ENCODE data around the gene PYROXD2.

The PYROXD2 gene

GRCh38 chr10:98458809-98459784 lies 44.1 kb upstream of the PYROXD2 start:
- no peaks in the 10 kb centered on the region for H3K9me3 ChIP-seq
- H3K4me3 ChIP-seq (ENCODE audit: low read depth, low read length), result no peak overlapping the region
- H3K4me1 ChIP-seq, result peaks cover 6% of the 10 kb centered on the region
- peaks cover 61% of the 10 kb centered on the region for H3K27me3 ChIP-seq
- no peaks in the 10 kb centered on the region for H3K36me3 ChIP-seq
- DNase-seq, result no peak
- TF ChIP-seq, protein P1, sequence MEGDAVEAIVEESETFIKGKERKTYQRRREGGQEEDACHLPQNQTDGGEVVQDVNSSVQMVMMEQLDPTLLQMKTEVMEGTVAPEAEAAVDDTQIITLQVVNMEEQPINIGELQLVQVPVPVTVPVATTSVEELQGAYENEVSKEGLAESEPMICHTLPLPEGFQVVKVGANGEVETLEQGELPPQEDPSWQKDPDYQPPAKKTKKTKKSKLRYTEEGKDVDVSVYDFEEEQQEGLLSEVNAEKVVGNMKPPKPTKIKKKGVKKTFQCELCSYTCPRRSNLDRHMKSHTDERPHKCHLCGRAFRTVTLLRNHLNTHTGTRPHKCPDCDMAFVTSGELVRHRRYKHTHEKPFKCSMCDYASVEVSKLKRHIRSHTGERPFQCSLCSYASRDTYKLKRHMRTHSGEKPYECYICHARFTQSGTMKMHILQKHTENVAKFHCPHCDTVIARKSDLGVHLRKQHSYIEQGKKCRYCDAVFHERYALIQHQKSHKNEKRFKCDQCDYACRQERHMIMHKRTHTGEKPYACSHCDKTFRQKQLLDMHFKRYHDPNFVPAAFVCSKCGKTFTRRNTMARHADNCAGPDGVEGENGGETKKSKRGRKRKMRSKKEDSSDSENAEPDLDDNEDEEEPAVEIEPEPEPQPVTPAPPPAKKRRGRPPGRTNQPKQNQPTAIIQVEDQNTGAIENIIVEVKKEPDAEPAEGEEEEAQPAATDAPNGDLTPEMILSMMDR (IDR thresholded peaks at IDR 0.05; ENCODE audit: low read depth, low read length), result no peak

DNA sequence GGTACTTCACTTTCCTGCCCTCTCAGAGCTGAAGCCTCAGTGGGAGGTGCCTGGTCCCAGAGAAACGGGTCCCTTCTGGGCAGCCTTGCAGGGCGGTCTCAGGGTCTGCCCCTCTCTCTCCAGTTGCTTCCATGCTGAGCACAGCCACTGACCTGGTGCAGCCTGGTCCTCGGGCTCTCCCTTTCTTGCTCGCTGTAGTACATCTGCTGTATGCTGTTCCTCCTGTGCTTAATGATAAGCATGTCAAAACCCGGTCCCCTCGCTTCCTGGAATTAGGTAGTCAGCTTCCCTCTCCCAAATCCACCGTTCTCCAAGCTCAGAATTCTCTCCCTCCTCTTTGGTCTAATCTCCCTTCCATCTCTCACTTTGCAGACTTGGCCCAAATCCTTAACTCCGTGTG lies 42.7 kb upstream of the PYROXD2 start:
- Histone ChIP-seq H3K36me3 (no peaks in the 10 kb centered on the region), H3K4me1 (peaks cover 6% of the 10 kb centered on the region), H3K27me3 (peaks cover 54% of the 10 kb centered on the region), H3K9me3 (no peaks in the 10 kb centered on the region), H3K4me3 (ENCODE audit: low read depth, low read length) (no peak overlapping the region)
- TF ChIP-seq, protein P1 (IDR thresholded peaks at IDR 0.05; ENCODE audit: low read depth, low read length), result no peak
- DNase-seq, result no peak

- DNase-seq, result no peak
These were observed 41.9 kb upstream of the PYROXD2 start for GRCh38 chr10:98456686-98457482.

GRCh38 chr10:98456043-98456570 lies 41.1 kb upstream of the PYROXD2 start:
- H3K27me3 ChIP-seq, result peaks cover 49% of the 10 kb centered on the region
- peaks cover 6% of the 10 kb centered on the region for H3K4me1 ChIP-seq
- no peak for DNase-seq

More at GRCh38 chr10:98456686-98457482, 41.9 kb upstream of the PYROXD2 start:
- Histone ChIP-seq H3K27me3 (peaks cover 51% of the 10 kb centered on the region), H3K4me1 (peaks cover 6% of the 10 kb centered on the region), H3K4me3 (ENCODE audit: low read depth, low read length) (no peak overlapping the region), H3K9me3 (no peaks in the 10 kb centered on the region), H3K36me3 (no peaks in the 10 kb centered on the region)
- TF ChIP-seq, protein P1 (IDR thresholded peaks at IDR 0.05; ENCODE audit: low read depth, low read length), result no peak

GRCh38 chr10:98453729-98454128 lies 38.7 kb upstream of the PYROXD2 start:
- H3K4me1 ChIP-seq, result no peaks in the 10 kb centered on the region
- H3K36me3 ChIP-seq, result no peaks in the 10 kb centered on the region
- no peak for DNase-seq
- H3K4me3 ChIP-seq (ENCODE audit: low read depth, low read length), result no peak overlapping the region
- peaks cover 45% of the 10 kb centered on the region for H3K27me3 ChIP-seq
- TF ChIP-seq, protein P1 (IDR thresholded peaks at IDR 0.05; ENCODE audit: low read depth, low read length), result no peak
- no peaks in the 10 kb centered on the region for H3K9me3 ChIP-seq

More at GRCh38 chr10:98456043-98456570, 41.1 kb upstream of the PYROXD2 start:
- H3K4me3 ChIP-seq (ENCODE audit: low read depth, low read length), result no peak overlapping the region
- H3K9me3 ChIP-seq, result no peaks in the 10 kb centered on the region
- TF ChIP-seq, protein P1 (IDR thresholded peaks at IDR 0.05; ENCODE audit: low read depth, low read length), result no peak
- no peaks in the 10 kb centered on the region for H3K36me3 ChIP-seq
